PC-9 (cell line): Measurements from ENCODE around the gene PCSK7.

Experiments
- CTCF ChIP-seq: fragments of 200-600 bp; sonication (generic); conservative IDR thresholded peaks from 2 replicates; pipeline ENCODE4 v1.6.1; 2017; ENCODE audit warnings: mixed run types, antibody characterized with exemption, mild to moderate bottlenecking, moderate library complexity
- EZH2 ChIP-seq: fragments of 200-600 bp; sonication (generic); IDR thresholded peaks from 2 replicates; pipeline ENCODE4 v1.8.0; 2017; ENCODE audit warnings: antibody characterized with exemption, low read depth

GRCh38 chr11:117187007-117187406 lies 44.9 kb downstream of the PCSK7 start:
- no peak for TF ChIP-seq EZH2
- no peak for TF ChIP-seq CTCF
